Measurements from ENCODE around the gene TP63. TPM values are rescaled to one million over a fixed set of nuclear protein-coding genes. Genes with fewer than 3 reads are reported as not detected.

Gene TP63
- polyA plus RNA-seq, 4 donors: under 0.01 to 0.12 (median 0.03) TPM; not detected in 1

DNA sequence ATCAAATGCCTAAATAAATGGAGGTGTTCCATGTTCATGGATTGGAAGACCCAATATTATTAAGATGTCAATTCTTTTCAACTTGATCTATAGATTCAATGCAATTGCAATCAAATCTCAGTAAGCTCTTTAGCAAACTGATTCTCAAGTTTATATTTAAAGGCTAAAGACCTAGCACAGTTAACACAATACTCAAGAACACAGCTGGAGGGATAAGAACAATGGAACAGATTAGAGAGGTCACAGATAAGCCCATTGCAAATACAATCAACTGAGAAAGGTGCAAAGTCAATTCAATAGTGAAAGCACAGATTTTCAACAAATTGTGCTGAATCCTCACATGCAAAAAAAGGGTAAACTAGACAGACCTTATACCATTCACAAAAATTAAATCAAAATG, 290.6 kb downstream of the TP63 start:
- no peaks in the 10 kb centered on the region for H3K36me3 ChIP-seq (ENCODE audit: control insufficient read depth in 3 of 3, insufficient read depth in 2 of 3, low read depth in 1 of 3, low read length in 3 of 3)
- H3K4me3 ChIP-seq (ENCODE audit: low read depth in 1 of 3, low read length in 3 of 3): no peak overlapping the region
- DNase-seq (no peak), FAIRE-seq (no peak)
- no peak overlapping the region for H3K27ac ChIP-seq (ENCODE audit: low read depth in 1 of 3, low read length in 2 of 3)
- H3K9me3 ChIP-seq (ENCODE audit: control insufficient read depth in 2 of 2, insufficient read depth in 1 of 2, low read depth in 1 of 2, low read length in 1 of 2): no peaks in the 10 kb centered on the region
- H3K4me1 ChIP-seq (ENCODE audit: control insufficient read depth in 3 of 3, insufficient read depth in 2 of 3, low read depth in 1 of 3, low read length in 2 of 3): no peaks in the 10 kb centered on the region
- H3K27me3 ChIP-seq (ENCODE audit: control insufficient read depth in 3 of 3, insufficient read depth in 3 of 3, low read length in 3 of 3): no peaks in the 10 kb centered on the region

GRCh38 chr3:189927975-189928895, 297.0 kb downstream of the TP63 start:
- FAIRE-seq (no peak), DNase-seq (no peak)
- no peak overlapping the region for H3K27ac ChIP-seq (ENCODE audit: low read depth in 1 of 3, low read length in 2 of 3)
- WGBS, 3 donors: 66 to 74% (median 66%) methylated on average over 6 of the region's 6 CpGs
- H3K36me3 ChIP-seq (ENCODE audit: control insufficient read depth in 3 of 3, insufficient read depth in 2 of 3, low read depth in 1 of 3, low read length in 3 of 3): no peaks in the 10 kb centered on the region
- H3K4me1 ChIP-seq (ENCODE audit: control insufficient read depth in 3 of 3, insufficient read depth in 2 of 3, low read depth in 1 of 3, low read length in 2 of 3): no peaks in the 10 kb centered on the region
- H3K4me3 ChIP-seq (ENCODE audit: low read depth in 1 of 3, low read length in 3 of 3): no peak overlapping the region
- H3K9me3 ChIP-seq (ENCODE audit: control insufficient read depth in 2 of 2, insufficient read depth in 1 of 2, low read depth in 1 of 2, low read length in 1 of 2): no peaks in the 10 kb centered on the region
- no peaks in the 10 kb centered on the region for H3K27me3 ChIP-seq (ENCODE audit: control insufficient read depth in 3 of 3, insufficient read depth in 3 of 3, low read length in 3 of 3)

- WGBS, 3 donors: 81 to 86% (median 84%) methylated on average over 6 of the region's 6 CpGs
- Histone ChIP-seq H3K27me3 (ENCODE audit: control insufficient read depth in 3 of 3, insufficient read depth in 3 of 3, low read length in 3 of 3) (no peaks in the 10 kb centered on the region), H3K4me1 (ENCODE audit: control insufficient read depth in 3 of 3, insufficient read depth in 2 of 3, low read depth in 1 of 3, low read length in 2 of 3) (peaks cover 0 to 8% (median 0%) of the 10 kb centered on the region in 3 donors), H3K27ac (ENCODE audit: low read depth in 1 of 3, low read length in 2 of 3) (no peak overlapping the region), H3K4me3 (ENCODE audit: low read depth in 1 of 3, low read length in 3 of 3) (no peak overlapping the region), H3K36me3 (ENCODE audit: control insufficient read depth in 3 of 3, insufficient read depth in 2 of 3, low read depth in 1 of 3, low read length in 3 of 3) (no peaks in the 10 kb centered on the region), H3K9me3 (ENCODE audit: control insufficient read depth in 2 of 2, insufficient read depth in 1 of 2, low read depth in 1 of 2, low read length in 1 of 2) (no peaks in the 10 kb centered on the region)
- FAIRE-seq (no peak), DNase-seq (no peak)
Observed at GRCh38 chr3:189936201-189936945, 305.2 kb downstream of the TP63 start.

DNA sequence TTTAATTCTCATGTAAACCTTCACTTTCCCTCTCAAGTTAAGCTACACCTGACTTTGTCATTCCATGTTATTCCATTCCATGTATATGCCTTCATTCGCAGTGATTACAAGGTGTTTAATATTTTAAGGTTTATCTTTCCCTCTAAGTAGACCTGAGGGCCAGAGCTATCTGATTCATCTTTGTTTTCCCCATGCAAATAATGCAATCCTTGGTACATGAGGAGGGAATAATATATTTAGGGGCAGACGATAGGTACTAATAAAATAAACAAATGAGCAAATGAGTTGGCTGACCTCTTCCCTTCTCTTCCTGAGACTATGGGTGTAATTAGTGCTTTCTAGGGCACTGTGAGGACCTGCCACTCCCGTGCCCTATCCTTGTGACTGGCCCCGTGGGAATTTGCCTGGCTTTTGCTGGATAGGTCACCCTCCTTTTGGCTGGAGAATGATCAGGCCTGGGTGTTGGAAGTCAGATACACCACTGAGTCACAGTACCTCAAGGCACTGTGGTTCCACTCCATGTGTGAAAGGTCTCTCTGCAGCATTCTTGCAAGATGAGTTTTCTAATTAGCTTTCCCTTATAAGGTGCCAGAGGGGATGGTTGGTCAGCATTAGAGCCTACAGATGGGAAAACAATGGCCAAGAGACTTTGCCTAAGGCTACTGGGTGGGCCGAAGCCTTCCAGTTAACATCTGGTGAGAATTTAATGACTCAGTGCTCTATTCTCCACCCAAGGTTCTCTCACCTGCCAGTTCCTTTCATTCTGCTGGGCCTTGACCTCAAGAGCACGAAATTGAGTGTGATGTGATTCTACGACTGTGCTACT, 306.3 kb downstream of the TP63 start:
- FAIRE-seq (no peak), DNase-seq (no peak)
- Histone ChIP-seq H3K4me1 (ENCODE audit: control insufficient read depth in 3 of 3, insufficient read depth in 2 of 3, low read depth in 1 of 3, low read length in 2 of 3) (peaks cover 0 to 9% (median 0%) of the 10 kb centered on the region in 3 donors), H3K36me3 (ENCODE audit: control insufficient read depth in 3 of 3, insufficient read depth in 2 of 3, low read depth in 1 of 3, low read length in 3 of 3) (no peaks in the 10 kb centered on the region), H3K9me3 (ENCODE audit: control insufficient read depth in 2 of 2, insufficient read depth in 1 of 2, low read depth in 1 of 2, low read length in 1 of 2) (no peaks in the 10 kb centered on the region), H3K27ac (ENCODE audit: low read depth in 1 of 3, low read length in 2 of 3) (no peak overlapping the region), H3K27me3 (ENCODE audit: control insufficient read depth in 3 of 3, insufficient read depth in 3 of 3, low read length in 3 of 3) (no peaks in the 10 kb centered on the region), H3K4me3 (ENCODE audit: low read depth in 1 of 3, low read length in 3 of 3) (no peak overlapping the region)
- WGBS, 3 donors: 53 to 64% (median 63%) methylated on average over 7 of the region's 7 CpGs

- peak; percentile 32 to 40 for DNase-seq
- no peaks in the 10 kb centered on the region for H3K27me3 ChIP-seq (ENCODE audit: control insufficient read depth in 3 of 3, insufficient read depth in 3 of 3, low read length in 3 of 3)
- H3K4me3 ChIP-seq (ENCODE audit: low read depth in 1 of 3, low read length in 3 of 3): no peak overlapping the region
- H3K27ac ChIP-seq (ENCODE audit: low read depth in 1 of 3, low read length in 2 of 3): peak overlapping the region in 2 of 3 donors; percentile 14 to 61
- no peak for FAIRE-seq
- no peaks in the 10 kb centered on the region for H3K36me3 ChIP-seq (ENCODE audit: control insufficient read depth in 3 of 3, insufficient read depth in 2 of 3, low read depth in 1 of 3, low read length in 3 of 3)
- no peaks in the 10 kb centered on the region for H3K9me3 ChIP-seq (ENCODE audit: control insufficient read depth in 2 of 2, insufficient read depth in 1 of 2, low read depth in 1 of 2, low read length in 1 of 2)
- peaks cover 0 to 13% (median 0%) of the 10 kb centered on the region in 3 donors for H3K4me1 ChIP-seq (ENCODE audit: control insufficient read depth in 3 of 3, insufficient read depth in 2 of 3, low read depth in 1 of 3, low read length in 2 of 3)
- 18 to 59% (median 32%) methylated on average over 5 of the region's 5 CpGs for whole genome bisulfite sequencing, 3 donors
Observed at GRCh38 chr3:189941125-189941524, 309.9 kb downstream of the TP63 start.

DNA sequence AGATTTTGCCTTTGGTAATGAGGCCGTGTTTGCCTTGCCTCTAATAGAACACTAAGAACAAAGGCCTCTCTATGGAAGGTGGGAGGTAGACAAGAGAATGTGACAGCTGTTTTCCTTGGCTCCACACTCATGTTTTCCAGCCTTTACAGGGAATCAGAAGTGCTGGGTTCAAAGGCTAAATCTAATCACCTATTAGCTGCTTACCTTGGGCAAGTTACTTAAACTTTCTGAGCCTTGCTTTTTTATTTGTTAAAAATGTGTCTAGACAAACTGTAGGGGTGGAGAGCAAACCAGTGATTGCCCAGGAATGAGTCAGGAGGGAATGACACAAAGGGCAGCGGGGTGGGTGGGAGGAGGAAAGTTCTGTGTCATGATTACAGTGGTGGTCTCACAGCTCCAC, 310.5 kb downstream of the TP63 start:
- 10 to 59% (median 23%) methylated on average over 2 of the region's 2 CpGs for WGBS, 3 donors
- no peaks in the 10 kb centered on the region for H3K9me3 ChIP-seq (ENCODE audit: control insufficient read depth in 2 of 2, insufficient read depth in 1 of 2, low read depth in 1 of 2, low read length in 1 of 2)
- H3K27ac ChIP-seq (ENCODE audit: low read depth in 1 of 3, low read length in 2 of 3): peak overlapping the region in 1 of 3 donors; percentile 14
- no peaks in the 10 kb centered on the region for H3K27me3 ChIP-seq (ENCODE audit: control insufficient read depth in 3 of 3, insufficient read depth in 3 of 3, low read length in 3 of 3)
- no peaks in the 10 kb centered on the region for H3K36me3 ChIP-seq (ENCODE audit: control insufficient read depth in 3 of 3, insufficient read depth in 2 of 3, low read depth in 1 of 3, low read length in 3 of 3)
- peaks cover 0 to 13% (median 0%) of the 10 kb centered on the region in 3 donors for H3K4me1 ChIP-seq (ENCODE audit: control insufficient read depth in 3 of 3, insufficient read depth in 2 of 3, low read depth in 1 of 3, low read length in 2 of 3)
- FAIRE-seq (no peak), DNase-seq (peak; percentile 72 to 78)
- no peak overlapping the region for H3K4me3 ChIP-seq (ENCODE audit: low read depth in 1 of 3, low read length in 3 of 3)

DNA sequence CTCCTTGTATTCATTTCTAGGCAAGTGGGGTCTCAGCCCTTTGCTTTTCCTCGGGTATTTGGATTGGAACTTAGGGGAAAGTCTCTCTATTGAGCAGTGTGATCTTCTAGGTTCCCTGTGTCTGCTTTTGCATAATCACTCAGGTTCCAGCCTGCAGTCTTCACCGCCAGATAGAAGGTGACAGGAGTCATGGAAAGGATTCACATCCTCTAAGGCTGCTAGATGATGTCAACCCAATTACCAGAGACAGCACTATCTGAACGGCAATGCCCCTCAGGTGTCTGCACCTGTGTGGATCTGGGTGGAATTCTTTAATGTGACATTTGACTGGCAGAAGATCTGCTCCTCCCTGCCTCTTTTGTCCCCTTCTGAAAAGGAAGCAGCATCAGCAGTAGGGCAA, 311.8 kb downstream of the TP63 start:
- DNase-seq (no peak), FAIRE-seq (no peak)
- Histone ChIP-seq H3K36me3 (ENCODE audit: control insufficient read depth in 3 of 3, insufficient read depth in 2 of 3, low read depth in 1 of 3, low read length in 3 of 3) (no peaks in the 10 kb centered on the region), H3K27ac (ENCODE audit: low read depth in 1 of 3, low read length in 2 of 3) (no peak overlapping the region), H3K4me1 (ENCODE audit: control insufficient read depth in 3 of 3, insufficient read depth in 2 of 3, low read depth in 1 of 3, low read length in 2 of 3) (peaks cover 0 to 13% (median 0%) of the 10 kb centered on the region in 3 donors), H3K4me3 (ENCODE audit: low read depth in 1 of 3, low read length in 3 of 3) (no peak overlapping the region), H3K27me3 (ENCODE audit: control insufficient read depth in 3 of 3, insufficient read depth in 3 of 3, low read length in 3 of 3) (no peaks in the 10 kb centered on the region), H3K9me3 (ENCODE audit: control insufficient read depth in 2 of 2, insufficient read depth in 1 of 2, low read depth in 1 of 2, low read length in 1 of 2) (no peaks in the 10 kb centered on the region)
- WGBS, 3 donors: 81 to 88% (median 83%) methylated on average over 3 of the region's 3 CpGs
